ENCODE results near the gene SIT1.
"Not testable (repeated sequence)": the region's sequence is repeated elsewhere in the genome, so short reads cannot be mapped to it uniquely, and the experiment has no call there.

The SIT1 gene

GRCh38 chr9:35660966-35661415 is 10.3 kb upstream of the SIT1 start:
- ATAC-seq (no peak), DNase-seq (no peak)

- ATAC-seq (no peak), DNase-seq (no peak)
Observed at GRCh38 chr9:35659340-35659739, 8.6 kb upstream of the SIT1 start.

- ATAC-seq = no peak
- no peak for DNase-seq
Observed at GRCh38 chr9:35658968-35659220, 8.2 kb upstream of the SIT1 start.

GRCh38 chr9:35658137-35658967 is 7.6 kb upstream of the SIT1 start, which contains the start of gene CCDC107:
CCDC107 (plus strand) TSS chr9:35658292; CDS start chr9:35658380, 88 bp downstream.
- ATAC-seq = peak; percentile 63
- peak; percentile 89 for DNase-seq

GRCh38 chr9:35657546-35658136 is 6.9 kb upstream of the SIT1 start, which contains the start of gene RMRP:
RMRP (minus strand) TSS chr9:35658019.
- ATAC-seq (peak; percentile 97), DNase-seq (peak; percentile 96)

GRCh38 chr9:35656831-35657545 is 6.3 kb upstream of the SIT1 start:
- ATAC-seq (no peak), DNase-seq (no peak)

GRCh38 chr9:35656348-35656747 is 5.6 kb upstream of the SIT1 start:
- ATAC-seq (no peak), DNase-seq (no peak)

- ATAC-seq (no peak), DNase-seq (no peak)
Observed at GRCh38 chr9:35653611-35654010, 2.9 kb upstream of the SIT1 start.

- no peak for DNase-seq
- ATAC-seq = no peak
Observed at GRCh38 chr9:35652829-35653209, 2.1 kb upstream of the SIT1 start.

GRCh38 chr9:35651956-35652828 is 1.5 kb upstream of the SIT1 start:
- ATAC-seq (no peak), DNase-seq (no peak)

GRCh38 chr9:35649431-35650340 is 1.0 kb downstream of the SIT1 start:
- ATAC-seq = no peak

GRCh38 chr9:35646533-35647265 is 4.0 kb downstream of the SIT1 start:
- ATAC-seq (peak; percentile 88), DNase-seq (peak; percentile 94)

More at GRCh38 chr9:35649431-35650340, 1.0 kb downstream of the SIT1 start:
- DNase-seq = peak; percentile 64

- no peak for DNase-seq
- ATAC-seq = no peak
Observed at GRCh38 chr9:35646153-35646532, 4.6 kb downstream of the SIT1 start.

- ATAC-seq, DNase-seq: not testable (repeated sequence)
Observed at GRCh38 chr9:35645736-35646135, 5.0 kb downstream of the SIT1 start.

GRCh38 chr9:35643046-35643445 is 7.7 kb downstream of the SIT1 start:
- ATAC-seq (no peak), DNase-seq (no peak)

GRCh38 chr9:35641478-35641877 is 9.3 kb downstream of the SIT1 start:
- DNase-seq, ATAC-seq: not testable (repeated sequence)

- not testable (repeated sequence) for ATAC-seq
Observed at GRCh38 chr9:35640431-35640830, 10.3 kb downstream of the SIT1 start.

GRCh38 chr9:35639631-35640030 is 11.1 kb downstream of the SIT1 start:
- no peak for DNase-seq
- ATAC-seq = no peak

More at GRCh38 chr9:35640431-35640830, 10.3 kb downstream of the SIT1 start:
- not testable (repeated sequence) for DNase-seq

- not testable (repeated sequence) for DNase-seq
- peak; percentile 66 for ATAC-seq
Observed at GRCh38 chr9:35639225-35639624, 11.5 kb downstream of the SIT1 start.

- not testable (repeated sequence) for DNase-seq, ATAC-seq
Observed at GRCh38 chr9:35638751-35639150, 12.0 kb downstream of the SIT1 start.
